Measurements from ENCODE around the gene FOXQ1. TPM values are rescaled to one million over a fixed set of nuclear protein-coding genes. Genes with fewer than 3 reads are reported as not detected.

FOXQ1 gene
- total and polyA plus RNA-seq, 10 of the 15 experiments (the other 5 are each of a cell fraction or from before 2014, with no cell fraction given): 0.08 TPM; not detected in 9

- H3K27ac ChIP-seq (ENCODE audit: control insufficient read depth, insufficient read depth): no peak overlapping the region
- H3K4me2 ChIP-seq (ENCODE audit: control insufficient read depth, insufficient read depth): no peak overlapping the region
- no peaks in the 10 kb centered on the region; the same call in 1 of the 2 replicates for H4K20me1 ChIP-seq (ENCODE audit: control insufficient read depth, insufficient read depth)
- in situ Hi-C loops (cut with MboI) (no loop called here), intact Hi-C loops (cut with micrococcal nuclease; ENCODE audit: unreplicated experiment) (no loop called here)
- BruUV-seq (replicated peaks): no TSS peak
- no peak for FAIRE-seq
- H3K9me3 ChIP-seq (replicated peaks; ENCODE audit: control insufficient read depth, insufficient read depth, low read length): no peaks in the 10 kb centered on the region
- no peaks in the 10 kb centered on the region for H3K79me2 ChIP-seq (ENCODE audit: control insufficient read depth, insufficient read depth, low read length)
- WGBS (ENCODE audit: insufficient coverage, insufficient replicate concordance, low lambda C conversion rate, missing lambda C conversion rate): 11% methylated on average over 4 of the region's 4 CpGs
- POLR2A ChIA-PET: no interaction called here
- H3K4me3 ChIP-seq: no peak overlapping the region
- no peak for ATAC-seq
- TF ChIP-seq POLR2A (IDR thresholded peaks at IDR 0.05; ENCODE audit: low read depth, low read length) (no peak), YBX1 (IDR thresholded peaks at IDR 0.05) (no peak), CEBPB (IDR thresholded peaks at IDR 0.05; ENCODE audit: borderline replicate concordance in 1 of 2, low read depth in 2 of 2, low read length in 2 of 2) (no peak), TARDBP (IDR thresholded peaks at IDR 0.05; ENCODE audit: borderline replicate concordance) (no peak), NBN (IDR thresholded peaks at IDR 0.05) (no peak), CBX5 (IDR thresholded peaks at IDR 0.05; ENCODE audit: low read depth) (no peak), PRDM15 (CRISPR knock-in tag; IDR thresholded peaks at IDR 0.05) (no peak), ATF7 (IDR thresholded peaks at IDR 0.05; ENCODE audit: low read depth) (no peak), SUZ12 (IDR thresholded peaks at IDR 0.05; ENCODE audit: unreplicated experiment) (no peak), GATAD2B (conservative IDR thresholded peaks at IDR 0.05; ENCODE audit: low read depth) (no peak), MEF2A (IDR thresholded peaks at IDR 0.05; ENCODE audit: insufficient read depth, low read depth, low read length) (no peak), BACH1 (IDR thresholded peaks at IDR 0.05; ENCODE audit: borderline replicate concordance) (no peak), STAT3 (IDR thresholded peaks at IDR 0.05; ENCODE audit: low read depth, low read length) (no peak), RAD51 (IDR thresholded peaks at IDR 0.05) (no peak), SMC3 (IDR thresholded peaks at IDR 0.05; ENCODE audit: borderline replicate concordance, low read length) (no peak), NFIC (IDR thresholded peaks at IDR 0.05; ENCODE audit: low read depth, low read length) (no peak), PAX5 (IDR thresholded peaks at IDR 0.05; ENCODE audit: borderline replicate concordance, low read depth, low read length) (no peak)
- no peaks in the 10 kb centered on the region for H3K36me3 ChIP-seq (ENCODE audit: control insufficient read depth in 2 of 2, insufficient read depth in 2 of 2, low read length in 1 of 2)
- H3K27me3 ChIP-seq (replicated peaks in 1 of 2; ENCODE audit: control insufficient read depth in 2 of 2, insufficient read depth in 2 of 2, low read length in 1 of 2): peaks cover 0 to 2% of the 10 kb centered on the region in 2 experiments; a peak in 2 of 4 replicates
- RAD21 ChIA-PET (ENCODE audit: unreplicated experiment): no interaction called here
- no peak for DNase-seq (ENCODE audit: low read depth, low spot score)
- SMC1A ChIA-PET (ENCODE audit: uncharacterized antibody, unreplicated experiment): interaction anchor here (0.6 to 0.7 kb wide), 2 partner anchors 11 to 146 kb away, joined by 3 read pairs; no protein-coding TSS in a partner anchor
- no peaks in the 10 kb centered on the region for H3K4me1 ChIP-seq (ENCODE audit: control insufficient read depth, insufficient read depth, low read length)
- H3K9ac ChIP-seq (ENCODE audit: control insufficient read depth, insufficient read depth, low read length): no peak overlapping the region
- CTCF ChIA-PET: interaction anchor here (0.6 kb wide), 1 partner anchor 44 kb away, joined by 3 read pairs; no protein-coding TSS in a partner anchor
- no peak overlapping the region for H2AFZ ChIP-seq (ENCODE audit: control insufficient read depth, low read depth, low read length)
These were observed 21.1 kb upstream of the FOXQ1 start for GRCh38 chr6:1290805-1291204.
